ENCODE data around the gene USP31. TPM values are rescaled to one million over a fixed set of nuclear protein-coding genes. Genes with fewer than 3 reads are reported as not detected.

The USP31 gene
- total RNA-seq, 1 experiment from 2014 or later = 17.4 TPM

DNA sequence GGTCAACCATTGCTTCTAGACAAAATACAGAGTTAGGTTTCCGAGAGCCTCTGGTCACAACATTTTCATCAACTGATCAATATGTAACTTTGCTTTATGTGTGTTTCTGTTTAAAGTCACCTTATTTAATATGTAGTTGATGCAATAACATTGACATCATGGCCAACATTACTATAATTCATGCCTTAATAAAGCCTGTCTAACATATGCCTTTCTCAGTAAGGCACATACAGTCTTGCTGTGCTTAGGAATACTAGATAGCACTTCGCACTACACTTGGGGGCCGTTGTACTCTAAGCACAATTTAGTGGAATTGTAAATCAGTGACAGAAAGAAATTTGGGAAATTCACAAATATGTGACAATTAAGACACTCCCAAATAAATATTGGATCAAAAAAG is 23.7 kb upstream of the USP31 start (continued):
- TF ChIP-seq, protein P1, sequence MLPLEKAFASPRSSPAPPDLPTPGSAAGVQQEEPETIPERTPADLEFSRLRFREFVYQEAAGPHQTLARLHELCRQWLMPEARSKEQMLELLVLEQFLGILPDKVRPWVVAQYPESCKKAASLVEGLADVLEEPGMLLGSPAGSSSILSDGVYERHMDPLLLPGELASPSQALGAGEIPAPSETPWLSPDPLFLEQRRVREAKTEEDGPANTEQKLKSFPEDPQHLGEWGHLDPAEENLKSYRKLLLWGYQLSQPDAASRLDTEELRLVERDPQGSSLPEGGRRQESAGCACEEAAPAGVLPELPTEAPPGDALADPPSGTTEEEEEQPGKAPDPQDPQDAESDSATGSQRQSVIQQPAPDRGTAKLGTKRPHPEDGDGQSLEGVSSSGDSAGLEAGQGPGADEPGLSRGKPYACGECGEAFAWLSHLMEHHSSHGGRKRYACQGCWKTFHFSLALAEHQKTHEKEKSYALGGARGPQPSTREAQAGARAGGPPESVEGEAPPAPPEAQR (CRISPR knock-in tag; IDR thresholded peaks at IDR 0.05) = no peak

GRCh38 chr16:23172583-23172982 is 23.3 kb upstream of the USP31 start:
- ATAC-seq = peak; percentile 50
- Mint-ChIP-seq H3K9me3 (no peaks in the 10 kb centered on the region), H3K27ac (no peak overlapping the region), H3K36me3 (no peaks in the 10 kb centered on the region), H3K4me3 (no peak overlapping the region), H3K4me1 (peaks cover 3% of the 10 kb centered on the region; the same call in 1 of the 2 replicates), H3K27me3 (ENCODE audit: low read depth) (peaks cover 6% of the 10 kb centered on the region; the same call in 1 of the 2 replicates)
- TF ChIP-seq, protein P2, sequence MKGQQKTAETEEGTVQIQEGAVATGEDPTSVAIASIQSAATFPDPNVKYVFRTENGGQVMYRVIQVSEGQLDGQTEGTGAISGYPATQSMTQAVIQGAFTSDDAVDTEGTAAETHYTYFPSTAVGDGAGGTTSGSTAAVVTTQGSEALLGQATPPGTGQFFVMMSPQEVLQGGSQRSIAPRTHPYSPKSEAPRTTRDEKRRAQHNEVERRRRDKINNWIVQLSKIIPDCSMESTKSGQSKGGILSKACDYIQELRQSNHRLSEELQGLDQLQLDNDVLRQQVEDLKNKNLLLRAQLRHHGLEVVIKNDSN (CRISPR knock-in tag; IDR thresholded peaks at IDR 0.05) = no peak
- TF ChIP-seq, protein P3, sequence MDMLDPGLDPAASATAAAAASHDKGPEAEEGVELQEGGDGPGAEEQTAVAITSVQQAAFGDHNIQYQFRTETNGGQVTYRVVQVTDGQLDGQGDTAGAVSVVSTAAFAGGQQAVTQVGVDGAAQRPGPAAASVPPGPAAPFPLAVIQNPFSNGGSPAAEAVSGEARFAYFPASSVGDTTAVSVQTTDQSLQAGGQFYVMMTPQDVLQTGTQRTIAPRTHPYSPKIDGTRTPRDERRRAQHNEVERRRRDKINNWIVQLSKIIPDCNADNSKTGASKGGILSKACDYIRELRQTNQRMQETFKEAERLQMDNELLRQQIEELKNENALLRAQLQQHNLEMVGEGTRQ (CRISPR knock-in tag; IDR thresholded peaks at IDR 0.05) = no peak
- no peak for TF ChIP-seq SP1 (CRISPR knock-in tag; conservative IDR thresholded peaks at IDR 0.05)
- no peak for TF ChIP-seq NR3C1 (CRISPR knock-in tag; conservative IDR thresholded peaks at IDR 0.05; ENCODE audit: low read depth)
- TF ChIP-seq NR1H2 (CRISPR knock-in tag; IDR thresholded peaks at IDR 0.05) = no peak
- no peak for TF ChIP-seq ETV6 (CRISPR knock-in tag; IDR thresholded peaks at IDR 0.05)
- no peak for TF ChIP-seq FOXP4 (CRISPR knock-in tag; IDR thresholded peaks at IDR 0.05)
- TF ChIP-seq NFYB (CRISPR knock-in tag; conservative IDR thresholded peaks at IDR 0.05; ENCODE audit: low read depth) = no peak
- no peak for TF ChIP-seq MXD4 (CRISPR knock-in tag; IDR thresholded peaks at IDR 0.05; ENCODE audit: borderline replicate concordance)
- ChIA-PET CTCF (interaction anchor here (0.7 to 2.4 kb wide), 5 partner anchors 9 to 282 kb away, joined by 3 to 14 read pairs (median 4); no protein-coding TSS in a partner anchor), POLR2A (interaction anchor here (0.7 kb wide), 1 partner anchor 15 kb away, joined by 3 read pairs; no protein-coding TSS in a partner anchor)
- DNase-seq (ENCODE audit: low spot score) = no peak

DNA sequence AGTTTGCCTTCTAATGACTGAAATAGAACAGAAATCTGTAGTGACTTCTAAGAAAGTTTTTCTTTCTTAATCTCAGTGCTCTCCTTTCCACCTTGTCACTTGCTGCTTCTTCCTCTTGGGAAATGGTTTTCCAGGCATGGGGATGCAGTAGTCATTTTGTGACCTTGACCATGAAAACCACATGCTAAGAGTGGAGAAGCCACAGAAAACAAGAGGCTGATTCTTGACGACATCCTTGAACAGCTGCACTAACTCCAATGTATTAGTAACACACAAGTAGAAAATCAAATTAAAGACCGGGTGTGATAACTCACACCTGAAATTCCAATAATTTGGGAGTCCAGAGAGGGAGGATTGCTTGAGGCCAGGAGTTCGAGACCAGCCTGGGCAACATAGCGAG is 15.5 kb upstream of the USP31 start:
- ChIA-PET POLR2A (interaction anchor here (0.6 kb wide), 1 partner anchor 22 kb away, joined by 3 read pairs; no protein-coding TSS in a partner anchor), CTCF (interaction anchor here (0.6 to 0.9 kb wide), 2 partner anchors 163 to 271 kb away, joined by 3 to 4 read pairs; no protein-coding TSS in a partner anchor)
- Mint-ChIP-seq H3K36me3 (peaks cover 7% of the 10 kb centered on the region), H3K27ac (no peak overlapping the region), H3K4me1 (peaks cover 8% of the 10 kb centered on the region), H3K9me3 (peaks cover 11% of the 10 kb centered on the region), H3K27me3 (ENCODE audit: low read depth) (peaks cover 3% of the 10 kb centered on the region; the same call in 1 of the 2 replicates), H3K4me3 (no peak overlapping the region)
- DNase-seq (ENCODE audit: low spot score) = no peak
- no peak for ATAC-seq
- TF ChIP-seq ZNF232 (CRISPR knock-in tag; IDR thresholded peaks at IDR 0.05) (no peak), ZMAT4 (CRISPR knock-in tag; IDR thresholded peaks at IDR 0.05) (no peak), TEAD4 (CRISPR knock-in tag; IDR thresholded peaks at IDR 0.05) (no peak), SMAD3 (CRISPR knock-in tag; IDR thresholded peaks at IDR 0.05; ENCODE audit: borderline replicate concordance) (no peak), ZNF671 (CRISPR knock-in tag; IDR thresholded peaks at IDR 0.05) (no peak), NFE2L1 (CRISPR knock-in tag; IDR thresholded peaks at IDR 0.05) (no peak), ZNF121 (CRISPR knock-in tag; IDR thresholded peaks at IDR 0.05) (no peak), ZNF396 (CRISPR knock-in tag; IDR thresholded peaks at IDR 0.05; ENCODE audit: borderline replicate concordance) (no peak), ZNF138 (CRISPR knock-in tag; conservative IDR thresholded peaks at IDR 0.05) (no peak), CDX4 (CRISPR knock-in tag; IDR thresholded peaks at IDR 0.05; ENCODE audit: borderline replicate concordance) (no peak), TP53 (CRISPR knock-in tag; IDR thresholded peaks at IDR 0.05) (no peak), NR1H2 (CRISPR knock-in tag; IDR thresholded peaks at IDR 0.05) (no peak), JAZF1 (CRISPR knock-in tag; IDR thresholded peaks at IDR 0.05) (no peak)
- TF ChIP-seq, protein P4, sequence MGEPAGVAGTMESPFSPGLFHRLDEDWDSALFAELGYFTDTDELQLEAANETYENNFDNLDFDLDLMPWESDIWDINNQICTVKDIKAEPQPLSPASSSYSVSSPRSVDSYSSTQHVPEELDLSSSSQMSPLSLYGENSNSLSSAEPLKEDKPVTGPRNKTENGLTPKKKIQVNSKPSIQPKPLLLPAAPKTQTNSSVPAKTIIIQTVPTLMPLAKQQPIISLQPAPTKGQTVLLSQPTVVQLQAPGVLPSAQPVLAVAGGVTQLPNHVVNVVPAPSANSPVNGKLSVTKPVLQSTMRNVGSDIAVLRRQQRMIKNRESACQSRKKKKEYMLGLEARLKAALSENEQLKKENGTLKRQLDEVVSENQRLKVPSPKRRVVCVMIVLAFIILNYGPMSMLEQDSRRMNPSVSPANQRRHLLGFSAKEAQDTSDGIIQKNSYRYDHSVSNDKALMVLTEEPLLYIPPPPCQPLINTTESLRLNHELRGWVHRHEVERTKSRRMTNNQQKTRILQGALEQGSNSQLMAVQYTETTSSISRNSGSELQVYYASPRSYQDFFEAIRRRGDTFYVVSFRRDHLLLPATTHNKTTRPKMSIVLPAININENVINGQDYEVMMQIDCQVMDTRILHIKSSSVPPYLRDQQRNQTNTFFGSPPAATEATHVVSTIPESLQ (CRISPR knock-in tag; IDR thresholded peaks at IDR 0.05) = no peak
- TF ChIP-seq, protein P3 (CRISPR knock-in tag; IDR thresholded peaks at IDR 0.05) = no peak
- TF ChIP-seq, protein P5, sequence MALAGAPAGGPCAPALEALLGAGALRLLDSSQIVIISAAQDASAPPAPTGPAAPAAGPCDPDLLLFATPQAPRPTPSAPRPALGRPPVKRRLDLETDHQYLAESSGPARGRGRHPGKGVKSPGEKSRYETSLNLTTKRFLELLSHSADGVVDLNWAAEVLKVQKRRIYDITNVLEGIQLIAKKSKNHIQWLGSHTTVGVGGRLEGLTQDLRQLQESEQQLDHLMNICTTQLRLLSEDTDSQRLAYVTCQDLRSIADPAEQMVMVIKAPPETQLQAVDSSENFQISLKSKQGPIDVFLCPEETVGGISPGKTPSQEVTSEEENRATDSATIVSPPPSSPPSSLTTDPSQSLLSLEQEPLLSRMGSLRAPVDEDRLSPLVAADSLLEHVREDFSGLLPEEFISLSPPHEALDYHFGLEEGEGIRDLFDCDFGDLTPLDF (CRISPR knock-in tag; IDR thresholded peaks at IDR 0.05) = no peak

Data from WTC11 (cell line).